Measurements from ENCODE around the gene EMC7.
A peak's percentile ranks its signal among the peaks of the same experiment; 100 is the strongest.
"Not testable (repeated sequence)": the region's sequence is repeated elsewhere in the genome, so short reads cannot be mapped to it uniquely, and the experiment has no call there.

Gene EMC7

DNA sequence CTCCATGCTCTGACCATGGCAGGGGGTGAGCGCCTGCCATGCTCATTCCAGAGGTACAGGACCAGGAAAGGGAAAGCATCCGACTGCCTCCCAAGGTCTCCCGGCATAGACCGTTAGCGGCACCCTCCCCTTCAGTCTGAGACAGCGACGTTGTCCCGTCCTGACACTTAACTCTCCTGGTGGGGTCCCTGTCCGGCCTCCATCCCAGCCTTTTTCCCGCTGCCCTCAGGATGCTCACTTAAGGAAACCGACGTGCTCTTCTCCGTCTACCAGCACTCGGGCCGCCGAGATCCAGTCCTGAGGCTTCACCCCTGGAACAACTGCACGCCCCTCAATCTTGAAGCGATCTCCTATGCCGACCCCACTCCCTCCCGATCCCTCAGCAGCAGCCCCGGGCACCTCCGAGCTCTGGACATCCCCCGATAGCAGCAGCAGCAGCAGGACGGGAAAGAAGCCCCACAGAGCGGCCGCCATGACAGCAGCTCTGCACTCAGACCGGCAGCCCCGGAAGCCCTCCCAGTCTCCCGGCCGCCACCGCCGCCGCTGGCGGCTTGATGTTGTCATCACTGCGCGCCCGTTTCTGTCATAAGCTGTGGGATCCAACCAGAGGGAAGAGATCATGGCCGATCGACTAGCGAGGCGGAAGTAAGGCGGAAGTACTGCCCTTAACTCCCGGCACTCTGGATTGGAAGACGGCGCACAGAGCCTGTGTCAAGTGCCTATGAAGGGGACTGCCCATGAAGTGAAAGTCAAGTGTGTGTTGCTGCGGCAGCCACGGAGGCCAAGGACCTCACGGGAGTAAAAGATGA, at the start of gene EMC7, which contains the start of gene PGBD4:
TSS of gene EMC7 (minus strand) at position 497 of the 809 bp plus-strand sequence. CDS start at position 474, 23 bp downstream.
TSS of gene PGBD4 (plus strand) at position 718 of the 809 bp plus-strand sequence. CDS start 449 bp downstream, outside the sequence.
- peak; percentile 99 for DNase-seq

DNA sequence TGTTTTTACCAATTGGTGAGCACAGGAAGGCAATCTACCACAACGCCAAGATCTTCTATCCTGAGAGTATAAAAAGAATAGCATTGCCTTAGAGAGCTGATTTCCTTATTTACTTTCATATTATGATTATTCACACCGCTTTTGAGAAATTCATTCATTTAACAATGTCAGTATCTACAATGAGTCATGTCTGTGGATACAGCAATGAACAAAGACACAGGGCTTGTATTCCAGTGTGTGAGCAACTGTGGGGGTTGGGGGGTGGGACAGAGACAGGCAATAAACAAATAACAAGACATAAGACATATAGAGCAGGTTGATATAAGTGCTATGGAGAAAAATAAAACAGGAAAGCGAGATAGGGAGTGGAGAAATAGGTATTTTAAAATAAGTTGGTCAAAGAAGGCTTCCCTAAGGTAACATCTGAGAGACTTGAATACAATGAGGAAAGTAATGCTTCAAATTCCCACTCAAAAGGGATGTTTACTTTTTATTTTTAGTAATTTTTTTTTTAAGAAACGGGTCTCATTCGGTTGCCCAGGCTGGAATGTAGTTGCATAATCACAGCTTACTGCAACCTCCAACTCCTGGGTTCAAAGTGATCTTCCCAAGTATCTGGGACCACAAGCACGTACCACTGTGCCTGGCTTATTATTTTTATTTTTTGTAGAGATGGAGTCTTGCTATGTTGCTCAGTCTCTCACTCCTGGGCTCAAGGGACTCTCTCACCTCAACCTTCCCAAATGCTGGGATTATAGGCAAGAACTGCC, 45.9 kb upstream of the EMC7 start:
- DNase-seq = no peak

DNA sequence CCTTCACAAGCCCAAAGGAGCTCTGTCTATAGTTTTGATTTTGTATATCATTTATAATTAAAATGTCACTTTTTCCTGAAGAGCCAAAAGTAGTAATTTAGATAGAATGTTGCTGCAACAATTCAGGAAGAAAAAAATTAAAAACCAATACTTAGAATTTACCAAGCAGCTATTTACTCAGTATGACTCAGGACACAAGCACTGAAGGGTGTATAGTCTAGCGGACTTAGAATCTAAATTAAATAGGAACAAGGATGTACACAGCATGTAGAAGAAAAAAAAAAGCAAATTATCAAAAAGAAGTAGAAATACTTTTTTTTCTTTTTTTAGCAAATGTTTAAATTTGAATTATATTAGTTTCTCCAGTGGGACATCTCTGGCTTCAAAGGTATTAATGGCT, 31.8 kb upstream of the EMC7 start:
- no peak for DNase-seq

DNA sequence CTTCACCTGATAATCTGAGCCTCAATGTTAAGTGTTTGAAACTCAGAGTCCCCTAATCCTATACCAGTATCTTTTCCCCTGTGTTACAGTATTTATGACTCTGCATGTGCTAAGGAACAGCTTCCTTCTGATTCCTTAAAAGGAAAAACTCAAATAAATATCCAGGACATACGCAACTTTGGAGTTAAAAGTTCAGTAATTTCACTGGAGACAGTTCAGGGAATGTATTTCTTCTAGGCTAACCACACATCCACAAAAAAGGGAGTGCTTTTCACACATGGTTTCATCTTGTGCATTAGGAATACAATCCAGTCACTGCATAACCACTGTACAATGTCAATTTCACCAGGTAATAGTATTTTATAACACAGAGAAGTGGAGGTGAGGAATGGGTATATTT, 31.2 kb upstream of the EMC7 start:
- DNase-seq = no peak

- DNase-seq = no peak
These were observed 27.2 kb upstream of the EMC7 start for GRCh38 chr15:34128898-34129297.

DNA sequence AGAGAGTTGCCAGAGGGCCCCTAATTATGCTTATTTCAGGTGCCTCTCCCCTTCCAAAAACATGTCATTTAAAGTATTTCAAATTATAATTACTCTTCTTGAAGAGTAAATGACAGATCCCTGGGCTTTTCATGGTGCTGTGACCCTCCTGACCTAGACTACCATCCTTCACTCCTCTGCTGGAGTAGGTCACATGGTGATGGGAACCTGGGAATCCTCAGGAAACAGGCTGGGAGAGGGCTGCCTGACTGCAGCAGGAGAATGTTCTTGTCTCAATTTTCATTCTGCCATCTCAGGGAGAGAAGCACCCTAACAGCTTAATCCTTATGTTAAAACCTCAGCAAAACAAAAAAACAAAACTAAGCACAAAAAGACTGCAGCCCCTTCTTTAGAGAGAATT, 24.9 kb upstream of the EMC7 start:
- no peak for DNase-seq

DNA sequence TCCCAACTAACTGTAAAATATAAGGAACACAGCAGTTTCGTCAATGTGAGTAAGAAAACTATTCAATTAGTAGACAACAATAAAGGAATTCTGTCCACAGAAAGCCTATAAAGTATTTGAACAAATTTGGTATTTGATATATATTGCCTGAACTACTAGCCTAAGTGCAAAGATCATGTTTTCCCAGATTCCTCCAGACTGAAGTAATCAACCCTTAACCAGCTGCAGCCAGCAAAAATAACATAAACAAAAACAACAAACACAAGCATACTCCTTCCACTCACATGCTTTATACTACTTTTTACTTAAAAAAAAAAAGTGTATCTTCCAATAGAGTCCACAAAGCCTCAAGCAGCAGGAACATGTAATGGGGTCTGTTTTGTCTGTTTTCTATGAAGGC, 24.3 kb upstream of the EMC7 start:
- no peak for DNase-seq

GRCh38 chr15:34124651-34125050, 23.0 kb upstream of the EMC7 start:
- DNase-seq = no peak

DNA sequence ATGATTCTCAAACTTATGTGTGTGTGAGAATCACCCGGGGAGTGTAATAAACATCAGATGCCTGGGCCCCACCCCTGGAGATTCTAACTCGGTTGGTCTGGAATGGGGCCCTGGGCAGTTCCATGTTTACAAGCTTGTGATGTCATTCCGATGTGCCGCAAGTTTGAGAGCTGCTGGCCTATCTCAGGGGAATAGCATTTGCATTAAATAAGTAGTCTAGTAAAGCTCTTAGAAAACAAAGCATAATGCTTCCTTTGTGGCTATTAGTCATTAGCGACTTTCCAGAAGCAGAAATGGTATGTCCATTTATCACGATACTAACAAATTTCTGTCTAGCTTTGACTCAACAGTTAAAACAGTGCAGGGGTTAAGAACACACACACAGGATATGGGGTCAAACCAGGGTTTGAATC, 21.1 kb upstream of the EMC7 start:
- DNase-seq = no peak

- DNase-seq = not testable (repeated sequence)
These were observed 20.1 kb upstream of the EMC7 start for GRCh38 chr15:34121786-34122185.

GRCh38 chr15:34120420-34120819, 18.8 kb upstream of the EMC7 start:
- DNase-seq = not testable (repeated sequence)

GRCh38 chr15:34119291-34119690, 17.6 kb upstream of the EMC7 start:
- no peak for DNase-seq

DNA sequence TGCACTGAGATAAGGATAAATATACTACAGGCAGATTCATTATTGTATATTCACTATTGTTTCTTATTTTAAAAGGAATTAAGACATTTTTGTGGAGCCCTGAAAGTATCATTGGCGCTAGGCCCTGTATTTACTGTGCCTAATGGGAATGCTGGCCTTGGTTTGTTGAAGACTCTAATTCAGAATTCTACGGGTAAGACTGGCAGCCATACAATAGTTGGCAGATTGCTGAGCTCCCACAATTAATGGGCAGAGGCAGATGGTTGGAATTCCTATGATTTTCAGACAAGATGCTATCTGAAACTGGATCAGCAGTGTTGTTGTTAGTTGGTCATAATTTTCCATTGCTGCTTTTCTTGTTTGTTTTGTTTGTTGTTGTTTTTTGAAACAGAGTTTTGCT, 15.0 kb upstream of the EMC7 start:
- DNase-seq = peak; percentile 34

GRCh38 chr15:34114739-34115138, 13.1 kb upstream of the EMC7 start:
- DNase-seq = no peak

GRCh38 chr15:34114215-34114614, 12.6 kb upstream of the EMC7 start:
- DNase-seq = no peak

- DNase-seq = no peak
These were observed 9.8 kb upstream of the EMC7 start for GRCh38 chr15:34111488-34111887.

DNA sequence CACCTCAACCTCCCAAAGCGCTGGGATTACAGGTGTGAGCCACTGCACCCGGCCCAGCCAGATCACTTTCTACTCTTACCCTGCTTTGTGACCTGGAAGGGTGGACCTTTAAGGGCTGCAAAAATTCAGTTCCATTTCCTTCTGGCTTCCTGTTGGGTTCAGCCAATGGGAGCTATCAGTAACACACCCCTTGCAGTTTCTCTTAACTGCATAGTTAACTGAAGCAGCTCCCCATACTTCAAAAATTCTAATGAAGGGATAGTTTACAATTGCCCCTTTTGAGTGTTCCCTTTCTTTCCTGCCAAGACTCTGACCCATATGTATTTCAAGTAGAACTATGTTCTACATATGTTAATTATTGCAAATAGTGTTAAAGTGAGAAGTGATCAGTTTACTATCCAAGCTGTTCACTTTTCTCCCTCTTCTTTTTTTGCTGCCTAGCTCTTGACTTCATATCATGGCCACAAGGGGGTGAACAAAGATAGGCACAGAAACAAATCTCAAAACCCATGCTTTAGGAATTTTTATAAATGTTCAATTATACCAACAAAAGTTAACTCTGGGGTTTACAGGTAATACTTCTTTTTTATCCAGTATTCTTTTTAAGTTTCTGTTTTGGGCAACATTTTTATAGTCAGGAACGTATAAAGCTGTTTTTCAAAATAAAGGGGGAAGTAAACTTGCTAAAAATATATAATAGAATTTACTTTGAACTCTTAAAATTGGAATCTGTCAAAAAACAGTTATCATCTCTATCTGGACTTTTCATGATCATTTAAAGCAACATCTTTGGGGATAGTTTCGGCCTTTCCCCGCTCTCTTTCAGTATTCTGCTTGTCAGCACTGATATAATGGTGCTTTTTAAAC, 8.4 kb upstream of the EMC7 start:
- no peak for DNase-seq

DNA sequence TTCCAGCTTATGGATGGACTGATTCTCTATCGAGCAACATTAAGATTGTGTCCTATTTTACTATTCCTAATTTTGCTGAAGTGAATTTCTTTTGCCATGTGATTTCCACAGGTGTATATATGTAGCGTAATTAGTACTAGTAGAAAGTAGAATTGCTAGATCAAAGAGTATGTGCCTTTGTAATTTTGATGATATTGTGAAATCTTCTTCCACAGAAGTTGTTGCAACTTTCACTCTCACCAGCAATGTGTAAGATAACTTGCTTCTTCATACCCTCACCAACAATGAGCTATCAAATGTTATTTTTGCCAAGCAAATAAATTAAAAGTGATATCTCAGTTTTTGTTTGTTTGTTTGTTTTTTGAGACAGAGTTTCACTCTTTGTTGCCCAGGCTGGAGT, 5.7 kb upstream of the EMC7 start:
- DNase-seq = no peak

DNA sequence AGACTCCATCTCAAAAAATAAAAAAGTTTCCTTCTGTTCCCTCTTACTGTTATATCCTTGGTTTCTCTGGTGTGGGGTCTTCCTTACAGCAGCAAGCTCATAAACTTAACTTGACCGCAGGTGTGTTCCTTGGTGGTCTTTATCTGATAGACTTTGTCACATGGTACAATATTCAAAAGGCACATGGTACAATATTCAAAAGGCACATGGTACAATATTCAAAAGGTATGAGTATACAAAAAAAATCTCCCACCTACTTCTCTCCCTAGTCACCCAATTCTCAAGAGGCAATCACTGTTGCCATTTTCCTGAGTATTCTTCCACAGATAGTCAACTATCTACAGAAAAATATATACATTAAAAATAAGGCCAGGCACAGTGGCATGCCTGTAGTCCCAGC, 4.8 kb upstream of the EMC7 start:
- DNase-seq = no peak

DNA sequence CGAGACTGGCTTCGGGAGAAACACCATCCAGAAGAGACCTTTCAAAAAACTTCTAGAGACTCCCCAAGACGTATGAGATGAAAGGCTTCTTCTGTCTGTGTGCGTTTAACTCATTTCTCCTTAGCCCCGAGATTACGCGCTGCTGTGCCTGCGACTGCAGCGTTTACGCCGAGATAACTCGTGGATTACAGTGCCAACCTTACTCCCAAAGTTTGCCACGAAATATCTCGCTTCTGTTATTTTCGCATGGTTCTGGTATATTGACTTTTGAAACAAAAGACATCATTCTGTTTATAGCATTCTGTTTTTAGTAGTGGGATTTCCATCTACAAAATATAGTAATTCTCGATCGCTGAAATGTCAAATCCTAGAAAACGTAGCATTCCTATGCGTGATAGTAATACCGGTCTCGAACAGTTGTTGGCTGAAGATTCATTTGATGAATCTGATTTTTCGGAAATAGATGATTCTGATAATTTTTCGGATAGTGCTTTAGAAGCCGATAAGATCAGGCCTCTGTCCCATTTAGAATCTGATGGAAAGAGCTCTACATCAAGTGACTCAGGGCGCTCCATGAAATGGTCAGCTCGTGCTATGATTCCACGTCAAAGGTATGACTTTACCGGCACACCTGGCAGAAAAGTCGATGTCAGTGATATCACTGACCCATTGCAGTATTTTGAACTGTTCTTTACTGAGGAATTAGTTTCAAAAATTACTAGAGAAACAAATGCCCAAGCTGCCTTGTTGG, 688 bp upstream of the EMC7 start:
- DNase-seq = no peak

GRCh38 chr15:34099914-34100313, 1.7 kb downstream of the EMC7 start:
- DNase-seq = no peak

- DNase-seq = no peak
These were observed 15.9 kb downstream of the EMC7 start for GRCh38 chr15:34085746-34086145.
